Ammon's horn (tissue), 1 donor: ENCODE results near the gene TRAF3IP1.
A peak's percentile ranks its signal among the peaks of the same experiment; 100 is the strongest.
"Not testable (repeated sequence)": the region's sequence is repeated elsewhere in the genome, so short reads cannot be mapped to it uniquely, and the experiment has no call there.

Source experiments
- DNase-seq: peaks from one replicate; pipeline ENCODE4 v3.0.0-alpha.2; 2016; ENCODE audit warnings: low spot score

TRAF3IP1 gene

DNA sequence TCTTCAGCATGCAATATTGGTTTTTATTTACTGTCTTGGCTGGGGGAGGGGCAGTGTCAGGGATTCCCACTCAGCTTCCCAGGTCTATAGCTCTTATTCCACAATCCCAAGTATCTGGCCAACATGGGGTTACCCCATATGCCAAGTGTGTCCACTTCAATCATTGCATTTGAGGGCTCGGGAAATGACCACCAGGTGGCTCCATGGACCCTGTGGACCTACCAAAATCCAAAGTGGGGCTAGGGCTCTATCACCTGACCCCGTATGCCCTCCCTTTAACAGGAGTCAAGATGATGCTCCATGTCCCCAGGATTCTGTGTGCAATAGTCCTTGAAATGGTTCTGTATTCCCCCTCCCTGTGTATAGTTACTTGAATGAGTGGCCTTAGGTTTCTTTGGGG, 12.1 kb upstream of the TRAF3IP1 start:
- DNase-seq, result no peak

DNA sequence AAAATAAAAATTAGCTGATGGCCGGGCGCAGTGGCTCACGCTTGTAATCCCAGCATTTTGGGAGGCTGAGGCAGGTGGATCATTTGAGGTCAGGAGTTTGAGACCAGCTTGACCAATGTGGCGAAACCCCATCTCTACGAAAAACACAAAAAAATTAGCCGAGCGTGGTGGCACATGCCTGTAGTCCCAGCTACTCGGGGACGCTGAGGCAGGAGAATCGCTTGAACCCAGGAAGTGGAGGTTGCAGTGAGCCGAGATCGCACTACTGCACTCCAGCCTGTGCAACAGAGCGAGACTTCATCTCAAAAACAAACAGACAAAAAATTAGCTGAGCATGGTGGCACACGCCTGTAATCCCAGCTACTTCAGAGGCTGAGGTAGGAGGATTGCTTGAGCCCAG, 9.6 kb upstream of the TRAF3IP1 start:
- not testable (repeated sequence) for DNase-seq

- DNase-seq, result no peak
Observed at GRCh38 chr2:238313289-238313990, 6.9 kb upstream of the TRAF3IP1 start.

DNA sequence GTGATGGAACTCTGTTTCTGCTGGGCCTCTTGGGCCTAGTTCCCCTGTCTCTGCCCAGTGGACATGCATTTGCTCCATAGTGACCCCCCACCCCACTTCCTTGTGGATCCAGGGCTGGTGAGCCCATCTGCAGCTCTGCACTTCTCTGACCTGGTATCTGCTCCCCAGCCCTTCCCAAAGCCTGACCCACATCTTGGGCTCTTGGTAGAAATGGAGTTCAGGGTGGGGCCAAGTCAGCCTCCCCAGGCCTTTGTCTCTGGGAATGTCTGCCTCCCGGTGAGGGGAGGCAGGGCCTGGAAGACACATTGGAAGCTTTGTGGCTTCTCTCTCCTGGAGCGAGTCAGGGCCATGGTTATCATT, 6.3 kb upstream of the TRAF3IP1 start:
- DNase-seq, result no peak

- DNase-seq, result no peak
Observed at GRCh38 chr2:238314576-238314975, 5.7 kb upstream of the TRAF3IP1 start.

GRCh38 chr2:238315031-238315595, 5.2 kb upstream of the TRAF3IP1 start:
- DNase-seq, result no peak

- peak; percentile 5 for DNase-seq
Observed at GRCh38 chr2:238320648-238321281, 447 bp downstream of the TRAF3IP1 start.

GRCh38 chr2:238321467-238321866, 1.1 kb downstream of the TRAF3IP1 start:
- DNase-seq, result no peak

DNA sequence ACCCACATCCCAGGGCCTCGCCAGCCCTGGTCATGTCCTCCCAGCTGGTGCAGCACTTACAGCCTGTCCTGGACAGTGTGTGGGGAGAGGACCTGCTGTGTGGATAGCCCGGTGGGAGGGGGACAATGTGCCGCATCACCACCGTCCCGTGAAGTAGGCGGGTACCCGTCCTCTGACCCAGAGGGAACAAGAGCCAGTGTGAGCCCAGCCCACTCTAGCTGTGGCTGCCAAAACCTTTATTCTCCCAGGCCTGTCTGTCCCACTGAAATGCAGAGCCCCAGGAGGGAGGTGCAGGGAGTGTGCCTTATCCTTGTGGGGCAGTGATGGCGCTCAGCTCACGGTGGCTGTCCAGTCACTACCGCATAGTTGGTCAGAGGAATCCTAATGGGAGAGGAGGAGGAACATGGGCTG, 1.7 kb downstream of the TRAF3IP1 start:
- DNase-seq, result peak; percentile 1

GRCh38 chr2:238324248-238324647, 3.9 kb downstream of the TRAF3IP1 start:
- not testable (repeated sequence) for DNase-seq

DNA sequence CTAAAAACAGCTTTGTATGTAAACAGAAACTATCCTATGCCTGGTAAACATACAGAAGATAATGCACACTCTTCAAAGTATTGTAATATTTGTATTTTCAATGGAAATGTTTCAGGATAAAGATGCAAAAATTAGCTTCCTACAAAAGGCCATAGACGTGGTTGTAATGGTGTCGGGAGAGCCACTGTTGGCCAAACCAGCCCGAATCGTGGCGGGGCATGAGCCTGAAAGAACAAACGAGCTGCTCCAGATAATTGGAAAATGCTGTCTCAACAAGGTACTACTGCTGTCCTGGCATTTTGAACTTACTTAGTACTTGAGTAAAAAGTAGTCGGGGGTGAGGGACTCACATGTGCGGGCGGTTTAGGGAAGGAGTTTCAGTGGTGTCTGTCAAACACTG, 5.4 kb downstream of the TRAF3IP1 start:
- DNase-seq, result no peak

DNA sequence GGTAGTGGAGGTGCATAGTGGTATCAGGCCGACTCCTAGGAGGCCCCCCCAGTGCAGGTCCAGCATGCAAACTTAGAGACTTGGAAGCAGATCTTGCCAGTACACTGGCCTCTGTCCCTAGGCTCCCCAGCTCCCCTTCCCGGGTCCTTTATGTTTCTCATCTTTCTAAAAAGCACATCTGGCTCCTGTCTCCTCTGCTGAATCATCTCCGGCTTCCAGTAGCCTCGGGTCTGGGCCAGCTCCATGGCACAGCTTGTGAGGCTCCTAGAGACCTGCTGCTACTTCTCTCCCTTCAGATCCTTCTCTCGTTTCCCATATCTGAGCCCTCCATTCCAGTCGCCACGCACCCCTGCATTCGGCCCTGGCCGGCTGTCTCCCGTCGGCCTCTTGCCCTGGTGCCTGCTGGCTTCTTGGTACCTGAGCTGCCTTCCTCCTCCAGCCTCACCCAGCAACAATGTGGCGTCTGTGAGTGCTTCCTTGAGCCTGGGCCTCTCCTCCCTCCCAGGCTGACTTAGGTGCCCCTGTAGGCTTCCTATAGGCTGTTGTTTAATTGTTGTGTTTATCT, 6.6 kb downstream of the TRAF3IP1 start:
- no peak for DNase-seq

GRCh38 chr2:238327751-238328150, 7.4 kb downstream of the TRAF3IP1 start:
- no peak for DNase-seq

DNA sequence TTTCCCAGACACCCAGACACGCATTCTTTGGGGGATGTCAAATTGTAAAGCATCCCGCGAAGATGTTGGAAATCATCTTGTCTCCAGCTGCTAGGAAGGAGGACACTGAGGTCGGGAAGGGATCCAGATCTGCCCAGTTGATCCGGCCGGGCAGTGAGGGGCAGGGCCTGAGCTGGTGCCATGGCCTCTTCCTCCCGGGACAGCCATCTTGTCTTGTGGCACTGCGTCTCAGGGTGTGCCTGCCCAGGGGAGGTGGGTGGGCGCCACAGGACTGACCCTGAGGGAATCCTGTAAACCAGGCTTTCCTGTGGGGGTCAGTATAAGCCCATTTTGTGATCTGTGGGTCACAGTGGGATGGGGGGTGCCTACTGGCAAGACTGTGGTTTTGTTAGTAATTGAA, 10.1 kb downstream of the TRAF3IP1 start:
- DNase-seq, result no peak

- DNase-seq, result no peak
Observed at GRCh38 chr2:238331916-238332315, 11.6 kb downstream of the TRAF3IP1 start.

DNA sequence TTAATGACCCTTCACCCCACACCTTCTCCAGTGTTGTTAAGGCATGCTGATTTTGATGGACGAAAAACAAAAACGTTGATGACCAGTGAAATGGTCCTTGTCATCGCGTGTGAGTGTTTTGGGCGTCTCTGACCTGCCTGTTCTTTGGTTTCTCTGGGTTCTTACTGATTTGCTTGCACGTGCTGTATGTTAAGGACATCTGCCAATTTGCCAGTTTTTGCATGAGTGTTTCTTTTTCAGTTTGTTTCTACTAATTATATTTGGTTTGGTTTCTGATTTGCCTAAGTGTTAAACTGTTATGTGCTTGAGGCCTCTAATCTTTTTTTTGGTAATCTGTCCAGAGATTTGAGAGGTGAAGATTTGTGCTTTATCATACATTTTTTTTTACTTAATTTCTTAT, 14.6 kb downstream of the TRAF3IP1 start:
- DNase-seq, result no peak

DNA sequence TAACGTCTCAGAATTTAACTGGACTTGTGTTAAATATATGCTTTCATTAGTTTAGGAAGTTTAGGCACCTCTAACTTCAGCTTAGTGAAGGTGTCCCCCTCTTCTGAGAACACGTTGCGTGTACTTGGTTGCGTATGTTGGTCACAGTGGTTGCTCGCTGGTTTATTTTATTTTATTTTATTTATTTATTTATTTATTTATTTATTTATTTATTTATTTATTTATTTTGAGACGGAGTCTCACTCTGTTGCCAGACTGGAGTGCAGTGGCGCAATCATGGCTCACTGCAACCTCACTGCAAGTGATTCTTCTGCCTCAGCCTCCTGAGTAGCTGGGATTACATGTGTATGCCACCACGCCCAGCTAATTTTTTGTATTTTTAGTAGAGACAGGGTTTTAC, 15.3 kb downstream of the TRAF3IP1 start:
- not testable (repeated sequence) for DNase-seq

- no peak for DNase-seq
Observed at GRCh38 chr2:238336151-238336550, 15.8 kb downstream of the TRAF3IP1 start.

DNA sequence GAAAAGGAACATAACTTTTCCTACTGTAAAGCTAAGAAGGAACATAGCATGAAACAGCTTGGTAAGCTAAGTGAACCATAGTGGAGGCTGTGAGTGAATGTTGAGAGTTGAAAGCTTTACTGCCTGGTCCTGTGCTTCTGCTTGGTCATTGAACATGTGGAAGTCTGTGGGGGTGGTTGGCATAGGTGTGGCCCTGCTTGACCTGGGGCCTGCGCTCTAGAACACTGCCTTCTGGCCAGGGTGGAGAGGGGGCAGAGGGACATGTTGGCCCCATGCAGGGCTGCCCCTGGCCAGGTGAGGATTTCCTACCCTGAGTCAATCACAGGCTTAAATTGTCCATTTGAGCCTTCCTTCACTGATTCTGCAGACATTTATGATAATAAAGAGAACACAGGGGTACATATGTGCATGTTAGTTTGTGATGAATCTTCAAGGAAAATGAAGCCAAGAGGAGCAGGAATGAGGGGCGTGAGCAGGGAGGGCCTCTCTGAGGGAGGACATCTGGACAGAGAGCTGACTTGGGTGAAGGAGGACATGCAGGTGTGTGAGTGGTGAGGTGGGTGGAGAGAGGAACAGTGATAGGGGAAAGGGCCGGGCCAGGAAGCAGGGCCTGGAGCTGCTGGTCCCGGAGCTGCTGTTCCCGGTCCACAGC, 16.6 kb downstream of the TRAF3IP1 start:
- DNase-seq, result no peak

GRCh38 chr2:238337846-238338245, 17.5 kb downstream of the TRAF3IP1 start:
- DNase-seq, result no peak

GRCh38 chr2:238338710-238339394, 18.5 kb downstream of the TRAF3IP1 start:
- DNase-seq, result peak; percentile 41

- DNase-seq, result no peak
Observed at GRCh38 chr2:238339395-238339780, 19.1 kb downstream of the TRAF3IP1 start.
